ENCODE measurements around the gene UROC1. TPM values are rescaled to one million over a fixed set of nuclear protein-coding genes. Genes with fewer than 3 reads are reported as not detected.

UROC1 gene
- total and polyA plus RNA-seq, 4 donors: 0.01 to 0.21 (median 0.08) TPM

GRCh38 chr3:126459111-126459762, 58.3 kb downstream of the UROC1 start:
- Histone ChIP-seq H3K9ac (ENCODE audit: insufficient read depth in 1 of 2, low read length in 2 of 2) (no peak overlapping the region), H3K36me3 (ENCODE audit: control insufficient read depth in 4 of 4, insufficient read depth in 4 of 4, low read length in 4 of 4) (peaks cover 23 to 55% (median 33%) of the 10 kb centered on the region in 4 donors), H3K9me3 (ENCODE audit: control insufficient read depth in 4 of 4, insufficient read depth in 3 of 4, low read length in 3 of 4) (no peaks in the 10 kb centered on the region), H3K4me3 (no peak overlapping the region), H3K27me3 (ENCODE audit: control insufficient read depth in 3 of 3, insufficient read depth in 3 of 3, low read length in 2 of 3) (no peaks in the 10 kb centered on the region), H3K27ac (ENCODE audit: low read depth in 1 of 2, low read length in 1 of 2) (no peak overlapping the region), H3K4me1 (ENCODE audit: control insufficient read depth in 5 of 5, insufficient read depth in 5 of 5, low read length in 5 of 5) (no peaks in the 10 kb centered on the region)
- ATAC-seq (ENCODE audit: insufficient read depth, low FRiP score): no peak
- no peak for TF ChIP-seq CTCF (IDR thresholded peaks at IDR 0.05; ENCODE audit: control extremely low read depth, extremely low read depth)
- WGBS, 2 donors: 88 to 92% methylated on average over 7 of the region's 7 CpGs
- DNase-seq: peak in 1 of 3 donors; percentile 5

- Histone ChIP-seq H3K27ac (ENCODE audit: low read depth in 1 of 2, low read length in 1 of 2) (no peak overlapping the region), H3K4me1 (ENCODE audit: control insufficient read depth in 5 of 5, insufficient read depth in 5 of 5, low read length in 5 of 5) (no peaks in the 10 kb centered on the region), H3K9ac (ENCODE audit: insufficient read depth in 1 of 2, low read length in 2 of 2) (no peak overlapping the region), H3K27me3 (ENCODE audit: control insufficient read depth in 3 of 3, insufficient read depth in 3 of 3, low read length in 2 of 3) (no peaks in the 10 kb centered on the region), H3K36me3 (ENCODE audit: control insufficient read depth in 4 of 4, insufficient read depth in 4 of 4, low read length in 4 of 4) (peaks cover 19 to 47% (median 30%) of the 10 kb centered on the region in 4 donors), H3K9me3 (ENCODE audit: control insufficient read depth in 4 of 4, insufficient read depth in 3 of 4, low read length in 3 of 4) (no peaks in the 10 kb centered on the region), H3K4me3 (no peak overlapping the region)
- ATAC-seq (ENCODE audit: insufficient read depth, low FRiP score) (no peak), DNase-seq (no peak)
- WGBS, 2 donors: 79 to 90% methylated on average over 12 of the region's 12 CpGs
- TF ChIP-seq CTCF (IDR thresholded peaks at IDR 0.05; ENCODE audit: control extremely low read depth, extremely low read depth): no peak
These were observed 60.7 kb downstream of the UROC1 start for GRCh38 chr3:126456766-126457388.

GRCh38 chr3:126456211-126456610, 61.4 kb downstream of the UROC1 start:
- Histone ChIP-seq H3K9ac (ENCODE audit: insufficient read depth in 1 of 2, low read length in 2 of 2) (no peak overlapping the region), H3K4me1 (ENCODE audit: control insufficient read depth in 5 of 5, insufficient read depth in 5 of 5, low read length in 5 of 5) (no peaks in the 10 kb centered on the region), H3K4me3 (no peak overlapping the region), H3K27ac (ENCODE audit: low read depth in 1 of 2, low read length in 1 of 2) (peak overlapping the region in 1 of 2 donors; percentile 18), H3K27me3 (ENCODE audit: control insufficient read depth in 3 of 3, insufficient read depth in 3 of 3, low read length in 2 of 3) (no peaks in the 10 kb centered on the region), H3K36me3 (ENCODE audit: control insufficient read depth in 4 of 4, insufficient read depth in 4 of 4, low read length in 4 of 4) (peaks cover 15 to 45% (median 29%) of the 10 kb centered on the region in 4 donors), H3K9me3 (ENCODE audit: control insufficient read depth in 4 of 4, insufficient read depth in 3 of 4, low read length in 3 of 4) (no peaks in the 10 kb centered on the region)
- 72 to 88% methylated on average over 4 of the region's 4 CpGs for WGBS, 2 donors
- no peak for DNase-seq
- no peak for TF ChIP-seq CTCF (IDR thresholded peaks at IDR 0.05; ENCODE audit: control extremely low read depth, extremely low read depth)
- no peak for ATAC-seq (ENCODE audit: insufficient read depth, low FRiP score)
